SK-N-SH (cell line): ENCODE measurements around the gene HRK. TPM values are rescaled to one million over a fixed set of nuclear protein-coding genes. Genes with fewer than 3 reads are reported as not detected.

ENCODE experiments used
- CTCF ChIA-PET: fragments of 300-600, 350-600 bp; formaldehyde crosslinking; extraction: SDS; loops from one replicate; lab custom pipeline; 2021; lab: Yijun Ruan, JAX
- POLR2A ChIA-PET: fragments of 350-600 bp; sonication (Branson Sonifier 250); formaldehyde crosslinking; extraction: SDS; loops from one replicate; lab custom pipeline; 2020; ENCODE audit warnings: antibody characterized with exemption, inconsistent platforms; lab: Yijun Ruan, JAX
- DNase-seq: peaks from one replicate; pipeline ENCODE4 v3.0.0; 2012
- H2AFZ ChIP-seq: fragments of 200-600 bp; sonication (generic); 2 replicates; pipeline ENCODE4 v1.8.1; 2016; ENCODE audit warnings: antibody characterized with exemption, mild to moderate bottlenecking, low read depth
- H3F3A ChIP-seq: fragments of 200-600 bp; sonication (generic); replicated peaks from 2 replicates; pipeline ENCODE3; 2016; ENCODE audit warnings: antibody characterized with exemption, mild to moderate bottlenecking; ENCODE audit not compliant: insufficient read depth
- H3K27ac ChIP-seq, 2 experiments: fragments of 200-500 bp in 1 of 2; fragments of 200-600 bp in 1 of 2; sonication (Bioruptor generic) in 1 of 2; sonication (generic), shearing (Covaris generic) in 1 of 2; 2 replicates each; pipeline versions ENCODE4 v1.5.1 to v1.6.1; 2014 to 2016; ENCODE audit warnings: low read depth in 2 of 2, inconsistent platforms in 1 of 2, low read length in 1 of 2, mild to moderate bottlenecking in 1 of 2, mixed read lengths in 1 of 2
- H3K27me3 ChIP-seq: fragments of 200-600 bp; sonication (generic), shearing (Covaris generic); 2 replicates; pipeline ENCODE4 v1.6.1; 2016; ENCODE audit warnings: mixed run types; ENCODE audit not compliant: insufficient read depth
- H3K36me3 ChIP-seq, 2 experiments: fragments of 200-500 bp in 1 of 2; fragments of 200-600 bp in 1 of 2; sonication (Bioruptor generic) in 1 of 2; sonication (generic) in 1 of 2; replicated peaks in 1 of 2; 2 replicates each; pipeline versions ENCODE3 to v1.5.1; 2014 to 2016; ENCODE audit warnings: low read length in 1 of 2, mild to moderate bottlenecking in 1 of 2; ENCODE audit not compliant: insufficient read depth in 2 of 2, control insufficient read depth in 1 of 2
- H3K4me1 ChIP-seq, 2 experiments: fragments of 200-500 bp in 1 of 2; fragments of 200-600 bp in 1 of 2; sonication (Bioruptor generic) in 1 of 2; sonication (generic), shearing (Covaris generic) in 1 of 2; 2 replicates each; pipeline versions ENCODE4 v1.5.1 to v1.6.1; 2014 to 2016; ENCODE audit warnings: low read depth in 1 of 2, low read length in 1 of 2, mixed run types in 1 of 2; ENCODE audit not compliant: insufficient read depth in 2 of 2, control insufficient read depth in 1 of 2
- H3K4me2 ChIP-seq: fragments of 200-600 bp; sonication (generic), shearing (Covaris generic); 2 replicates; pipeline ENCODE4 v1.6.1; 2017; ENCODE audit warnings: mixed run types
- H3K4me3 ChIP-seq, 2 experiments: fragments of 200-500 bp in 1 of 2; fragments of 200-600 bp in 1 of 2; sonication (Bioruptor generic) in 1 of 2; sonication (generic), shearing (Covaris generic) in 1 of 2; 2 replicates each; pipeline versions ENCODE4 v1.5.1 to v1.8.1; 2014 to 2016; ENCODE audit warnings: low read depth in 2 of 2, inconsistent platforms in 1 of 2, low read length in 1 of 2, mild to moderate bottlenecking in 1 of 2, mixed read lengths in 1 of 2, moderate library complexity in 1 of 2
- H3K79me2 ChIP-seq: fragments of 200-600 bp; sonication (generic); 2 replicates; pipeline ENCODE4 v1.8.1; 2017; ENCODE audit warnings: mild to moderate bottlenecking; ENCODE audit not compliant: insufficient read depth
- H3K9ac ChIP-seq: fragments of 200-600 bp; sonication (generic); 2 replicates; pipeline ENCODE4 v1.6.1; 2017; ENCODE audit warnings: mixed run types
- H3K9me2 ChIP-seq: fragments of 200-600 bp; sonication (generic); 2 replicates; pipeline ENCODE4 v1.6.1; 2017; ENCODE audit warnings: mixed run types
- H3K9me3 ChIP-seq: fragments of 200-600 bp; sonication (generic); 2 replicates; pipeline ENCODE4 v1.6.1; 2017; ENCODE audit warnings: mixed run types, mild to moderate bottlenecking, moderate library complexity
- H4K20me1 ChIP-seq: fragments of 200-600 bp; sonication (generic); 2 replicates; pipeline ENCODE4 v1.6.1; 2017; ENCODE audit warnings: mild to moderate bottlenecking, mixed run types; ENCODE audit not compliant: insufficient read depth
- FOSL2 ChIP-seq: IDR thresholded peaks from 2 replicates; pipeline ENCODE4 v1.4.0; 2012; ENCODE audit warnings: low read depth, mild to moderate bottlenecking, moderate library complexity, borderline replicate concordance
- JUND ChIP-seq: IDR thresholded peaks from 2 replicates; pipeline ENCODE4 v1.4.0; 2012
- NFIC ChIP-seq: IDR thresholded peaks from 2 replicates; pipeline ENCODE4 v1.4.0; 2012; ENCODE audit warnings: borderline replicate concordance
- PBX3 ChIP-seq: IDR thresholded peaks from 2 replicates; pipeline ENCODE4; 2012
- RAD21 ChIP-seq: IDR thresholded peaks from 2 replicates; pipeline ENCODE4 v1.6.1; 2012; ENCODE audit warnings: mild to moderate bottlenecking, low read length
- SIN3A ChIP-seq: IDR thresholded peaks from 2 replicates; pipeline ENCODE4 v1.6.1; 2012; ENCODE audit warnings: low read depth, mild to moderate bottlenecking, low read length, moderate library complexity, borderline replicate concordance
- SMC3 ChIP-seq: IDR thresholded peaks from 2 replicates; pipeline ENCODE4 v1.6.1; 2012; ENCODE audit warnings: low read depth, low read length, improper control_type of control experiment
- TCF12 ChIP-seq: IDR thresholded peaks from 2 replicates; pipeline ENCODE4 v1.4.0; 2012
- TEAD4 ChIP-seq: IDR thresholded peaks from 2 replicates; pipeline ENCODE4 v1.4.0; 2012; ENCODE audit warnings: mild to moderate bottlenecking, borderline replicate concordance; ENCODE audit not compliant: insufficient read depth
- WGBS: methylation state at CpG from one replicate; pipeline ENCODE4 v1.1.6; 2017; ENCODE audit warnings: low lambda C conversion rate; 5-methylcytosine and 5-hydroxymethylcytosine counted together
- polyA plus RNA-seq, 3 experiments: library from polyadenylated mRNA; depleted of rRNA; stranded (reverse); fragments of >200 nt; gene quantifications; 2 replicates each; pipeline ENCODE4 v1.2.3, GENCODE V29; 2012
- TF ChIP-seq, protein P1 (sequence below): fragments of 150-350 bp; IDR thresholded peaks from 2 replicates; pipeline ENCODE4 v1.6.1; 2016; ENCODE audit warnings: mild to moderate bottlenecking, low read depth, low read length
- TF ChIP-seq, protein P2 (sequence below): fragments of 200-600 bp; sonication (generic); IDR thresholded peaks from 2 replicates; pipeline ENCODE4 v1.6.1; 2017; ENCODE audit warnings: antibody characterized with exemption, mild to moderate bottlenecking, moderate library complexity

HRK gene
- polyA plus RNA-seq, 1 of the 3 experiments (the other 2 are of a cell fraction): 0.02 TPM

GRCh38 chr12:116864371-116865160, 16.7 kb downstream of the HRK start:
- TF ChIP-seq SMC3 (no peak), NFIC (peak; percentile 49), RAD21 (no peak), JUND (peak; percentile 60), FOSL2 (peak; percentile 73; the same call in 1 of the 2 replicates), TCF12 (peak; percentile 45; the same call in 1 of the 2 replicates), TEAD4 (0 out of 2 replicates have a peak, but pooled peaks have one; percentile 27), PBX3 (peak; percentile 60)
- TF ChIP-seq, protein P1, sequence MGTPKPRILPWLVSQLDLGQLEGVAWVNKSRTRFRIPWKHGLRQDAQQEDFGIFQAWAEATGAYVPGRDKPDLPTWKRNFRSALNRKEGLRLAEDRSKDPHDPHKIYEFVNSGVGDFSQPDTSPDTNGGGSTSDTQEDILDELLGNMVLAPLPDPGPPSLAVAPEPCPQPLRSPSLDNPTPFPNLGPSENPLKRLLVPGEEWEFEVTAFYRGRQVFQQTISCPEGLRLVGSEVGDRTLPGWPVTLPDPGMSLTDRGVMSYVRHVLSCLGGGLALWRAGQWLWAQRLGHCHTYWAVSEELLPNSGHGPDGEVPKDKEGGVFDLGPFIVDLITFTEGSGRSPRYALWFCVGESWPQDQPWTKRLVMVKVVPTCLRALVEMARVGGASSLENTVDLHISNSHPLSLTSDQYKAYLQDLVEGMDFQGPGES: no peak

DNA sequence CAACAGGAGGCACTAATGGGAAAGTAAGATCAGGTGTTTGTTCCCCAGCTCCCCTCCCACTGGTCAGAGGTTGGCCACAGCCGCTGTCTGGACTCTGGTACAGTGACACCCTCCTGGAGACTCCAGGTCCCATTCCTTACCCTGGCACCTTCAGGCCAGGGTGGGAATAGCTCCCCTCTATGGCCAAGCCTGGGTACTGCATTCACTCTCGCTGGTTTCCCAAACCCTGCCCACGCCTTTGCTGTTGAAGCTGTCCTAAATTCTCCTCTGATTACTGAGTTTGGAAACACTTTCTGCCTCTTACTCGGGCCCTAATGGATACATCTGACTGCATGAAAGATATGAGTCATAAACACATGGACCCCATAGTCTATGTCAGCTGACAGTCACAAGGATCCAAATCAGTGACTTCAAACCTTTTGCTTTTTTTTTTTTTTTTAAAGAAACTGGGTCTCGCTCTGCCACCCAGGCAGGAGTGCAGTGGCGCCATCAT, 17.9 kb downstream of the HRK start:
- no peaks in the 10 kb centered on the region for H4K20me1 ChIP-seq
- H3K27ac ChIP-seq: no peak overlapping the region
- peaks cover 0 to 13% of the 10 kb centered on the region in 2 experiments; a peak in 1 of 4 replicates for H3K4me1 ChIP-seq
- POLR2A ChIA-PET: no interaction called here
- no peaks in the 10 kb centered on the region for H3K9me2 ChIP-seq
- TF ChIP-seq SIN3A: no peak
- TF ChIP-seq, protein P2, sequence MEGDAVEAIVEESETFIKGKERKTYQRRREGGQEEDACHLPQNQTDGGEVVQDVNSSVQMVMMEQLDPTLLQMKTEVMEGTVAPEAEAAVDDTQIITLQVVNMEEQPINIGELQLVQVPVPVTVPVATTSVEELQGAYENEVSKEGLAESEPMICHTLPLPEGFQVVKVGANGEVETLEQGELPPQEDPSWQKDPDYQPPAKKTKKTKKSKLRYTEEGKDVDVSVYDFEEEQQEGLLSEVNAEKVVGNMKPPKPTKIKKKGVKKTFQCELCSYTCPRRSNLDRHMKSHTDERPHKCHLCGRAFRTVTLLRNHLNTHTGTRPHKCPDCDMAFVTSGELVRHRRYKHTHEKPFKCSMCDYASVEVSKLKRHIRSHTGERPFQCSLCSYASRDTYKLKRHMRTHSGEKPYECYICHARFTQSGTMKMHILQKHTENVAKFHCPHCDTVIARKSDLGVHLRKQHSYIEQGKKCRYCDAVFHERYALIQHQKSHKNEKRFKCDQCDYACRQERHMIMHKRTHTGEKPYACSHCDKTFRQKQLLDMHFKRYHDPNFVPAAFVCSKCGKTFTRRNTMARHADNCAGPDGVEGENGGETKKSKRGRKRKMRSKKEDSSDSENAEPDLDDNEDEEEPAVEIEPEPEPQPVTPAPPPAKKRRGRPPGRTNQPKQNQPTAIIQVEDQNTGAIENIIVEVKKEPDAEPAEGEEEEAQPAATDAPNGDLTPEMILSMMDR: peak; percentile 62
- H3K9ac ChIP-seq: no peak overlapping the region
- peaks cover 7% of the 10 kb centered on the region for H3F3A ChIP-seq
- peak overlapping the region in 1 of 2 experiments; percentile 43; a peak in 1 of 4 replicates for H3K4me3 ChIP-seq
- no peaks in the 10 kb centered on the region for H3K79me2 ChIP-seq
- no peaks in the 10 kb centered on the region for H3K9me3 ChIP-seq
- no peak overlapping the region for H3K4me2 ChIP-seq
- no peaks in the 10 kb centered on the region for H3K27me3 ChIP-seq
- peak; percentile 39 for DNase-seq
- 61% methylated on average over 5 of the region's 6 CpGs for WGBS
- H2AFZ ChIP-seq: no peak overlapping the region
- CTCF ChIA-PET: interaction anchor here (0.6 to 2.6 kb wide), 5 partner anchors 10 to 119 kb away, joined by 3 to 19 read pairs (median 6); partner anchors contain the start of gene HRK
- H3K36me3 ChIP-seq: no peaks in the 10 kb centered on the region

More at GRCh38 chr12:116864371-116865160, 16.7 kb downstream of the HRK start:
- Histone ChIP-seq H3K9me2 (no peaks in the 10 kb centered on the region), H3K27me3 (no peaks in the 10 kb centered on the region), H3F3A (peaks cover 7% of the 10 kb centered on the region), H2AFZ (peak overlapping the region; percentile 50), H3K36me3 (no peaks in the 10 kb centered on the region), H3K27ac (peak overlapping the region in 1 of 2 experiments; percentile 56; a peak in 2 of 4 replicates), H3K9ac (no peak overlapping the region), H3K4me3 (no peak overlapping the region), H3K4me1 (peaks cover 0 to 13% of the 10 kb centered on the region in 2 experiments; a peak in 1 of 4 replicates), H3K79me2 (no peaks in the 10 kb centered on the region), H3K9me3 (no peaks in the 10 kb centered on the region), H4K20me1 (no peaks in the 10 kb centered on the region), H3K4me2 (0 out of 2 replicates have a peak overlapping the region, but pooled peaks have one; percentile 27)
- 56% methylated on average over 13 of the region's 13 CpGs for WGBS
- POLR2A ChIA-PET: no interaction called here
- CTCF ChIA-PET: interaction anchor here (2.3 to 2.6 kb wide), 2 partner anchors 9 to 12 kb away, joined by 16 to 19 read pairs; no protein-coding TSS in a partner anchor
- no peak for DNase-seq
